Osteoblast (primary cell): ENCODE data around the gene MAGEB3. TPM values are rescaled to one million over a fixed set of nuclear protein-coding genes. Genes with fewer than 3 reads are reported as not detected.

ENCODE experiments used
- DNase-seq: peaks from one replicate; pipeline ENCODE4 v3.0.0; 2011; ENCODE audit warnings: low spot score, mixed read lengths; ENCODE audit not compliant: insufficient read length; ENCODE audit errors: missing footprints
- H2AFZ ChIP-seq: 2 replicates; pipeline ENCODE4 v1.6.0; 2011; ENCODE audit warnings: mild to moderate bottlenecking, low read length
- H3K27ac ChIP-seq: 2 replicates; pipeline ENCODE4 v1.5.1; 2011; ENCODE audit warnings: mild to moderate bottlenecking, low read depth, low read length, moderate library complexity
- H3K27me3 ChIP-seq: 2 replicates; pipeline ENCODE4 v1.6.0; 2012; ENCODE audit warnings: mild to moderate bottlenecking, control low read depth, inconsistent platforms, low read length, moderate library complexity; ENCODE audit not compliant: insufficient read depth
- H3K36me3 ChIP-seq: 2 replicates; pipeline ENCODE4 v1.5.1; 2011; ENCODE audit warnings: mild to moderate bottlenecking, low read length, control low read depth, moderate library complexity; ENCODE audit not compliant: insufficient read depth
- H3K4me1 ChIP-seq: 2 replicates; pipeline ENCODE4 v1.5.1; 2011; ENCODE audit warnings: mild to moderate bottlenecking, low read length, control low read depth, moderate library complexity; ENCODE audit not compliant: insufficient read depth
- H3K4me2 ChIP-seq: 2 replicates; pipeline ENCODE4 v1.6.0; 2011; ENCODE audit warnings: mild to moderate bottlenecking, low read length; ENCODE audit not compliant: insufficient read depth
- H3K4me3 ChIP-seq: fragments of 200-600 bp; sonication (generic); 3 replicates; pipeline ENCODE4 v1.5.1; 2012; ENCODE audit warnings: mild to moderate bottlenecking, low read length, inconsistent platforms; ENCODE audit not compliant: insufficient read depth
- H3K79me2 ChIP-seq: 2 replicates; pipeline ENCODE4 v1.6.0; 2012; ENCODE audit warnings: mild to moderate bottlenecking, low read length, control low read depth, inconsistent platforms; ENCODE audit not compliant: insufficient read depth
- H3K9me3 ChIP-seq: 2 replicates; pipeline ENCODE4 v1.5.1; 2011; ENCODE audit warnings: low read depth, low read length, control low read depth
- H4K20me1 ChIP-seq: 2 replicates; pipeline ENCODE4 v1.6.0; 2012; ENCODE audit warnings: mild to moderate bottlenecking, low read length, control low read depth; ENCODE audit not compliant: insufficient read depth
- CTCF ChIP-seq: IDR thresholded peaks from 2 replicates; pipeline ENCODE4 v1.5.1; 2011; ENCODE audit warnings: mild to moderate bottlenecking, low read depth, low read length, moderate library complexity; ENCODE audit errors: extremely low read depth
- total RNA-seq: library from RNA; depleted of rRNA; stranded (reverse); fragments of >200 nt; gene quantifications from 2 replicates; pipeline ENCODE4 v1.2.3, GENCODE V29; 2012

Gene MAGEB3
- total RNA-seq, 1 donor: not detected

DNA sequence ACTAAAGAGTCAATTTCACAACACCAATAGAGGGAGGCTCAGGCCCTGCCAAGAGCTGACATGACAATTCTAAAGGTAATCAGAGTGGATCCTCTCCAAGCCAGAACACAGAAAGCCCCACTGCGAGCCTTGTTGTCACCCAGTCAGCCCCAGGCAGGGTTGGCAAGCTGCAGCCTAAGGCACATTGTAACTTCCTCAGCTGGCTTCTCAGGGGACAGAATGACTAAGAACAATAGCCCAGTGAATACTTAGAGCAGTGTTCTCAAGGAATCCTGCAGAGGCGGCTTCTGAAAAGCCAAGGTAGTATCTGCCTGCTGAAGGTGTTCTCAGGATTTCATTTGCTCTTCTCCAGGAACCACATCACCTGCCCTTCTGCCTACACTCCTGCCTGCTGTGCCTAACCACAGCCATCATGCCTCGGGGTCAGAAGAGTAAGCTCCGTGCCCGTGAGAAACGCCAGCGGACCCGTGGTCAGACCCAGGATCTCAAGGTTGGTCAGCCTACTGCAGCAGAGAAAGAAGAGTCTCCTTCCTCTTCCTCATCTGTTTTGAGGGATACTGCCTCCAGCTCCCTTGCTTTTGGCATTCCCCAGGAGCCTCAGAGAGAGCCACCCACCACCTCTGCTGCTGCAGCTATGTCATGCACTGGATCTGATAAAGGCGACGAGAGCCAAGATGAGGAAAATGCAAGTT, 11.4 kb downstream of the MAGEB3 start, which contains the start of gene MAGEB4:
Gene MAGEB4 (plus strand): TSS at position 277 of the 692 bp plus-strand sequence. CDS start 136 bp downstream, at position 413.
- H3K27me3 ChIP-seq: no peaks in the 10 kb centered on the region
- TF ChIP-seq CTCF: no peak
- no peak within 1 kb of the TSS for H3K27ac ChIP-seq
- H4K20me1 ChIP-seq: no peaks in the 10 kb centered on the region
- H3K4me1 ChIP-seq: no peaks in the 10 kb centered on the region
- H2AFZ ChIP-seq: no peak within 1 kb of the TSS
- H3K36me3 ChIP-seq: no peaks in the 10 kb centered on the region
- H3K9me3 ChIP-seq: no peaks in the 10 kb centered on the region
- H3K79me2 ChIP-seq: no peaks in the 10 kb centered on the region
- DNase-seq: no peak
- H3K4me2 ChIP-seq: no peak within 1 kb of the TSS
- no peak within 1 kb of the TSS for H3K4me3 ChIP-seq

DNA sequence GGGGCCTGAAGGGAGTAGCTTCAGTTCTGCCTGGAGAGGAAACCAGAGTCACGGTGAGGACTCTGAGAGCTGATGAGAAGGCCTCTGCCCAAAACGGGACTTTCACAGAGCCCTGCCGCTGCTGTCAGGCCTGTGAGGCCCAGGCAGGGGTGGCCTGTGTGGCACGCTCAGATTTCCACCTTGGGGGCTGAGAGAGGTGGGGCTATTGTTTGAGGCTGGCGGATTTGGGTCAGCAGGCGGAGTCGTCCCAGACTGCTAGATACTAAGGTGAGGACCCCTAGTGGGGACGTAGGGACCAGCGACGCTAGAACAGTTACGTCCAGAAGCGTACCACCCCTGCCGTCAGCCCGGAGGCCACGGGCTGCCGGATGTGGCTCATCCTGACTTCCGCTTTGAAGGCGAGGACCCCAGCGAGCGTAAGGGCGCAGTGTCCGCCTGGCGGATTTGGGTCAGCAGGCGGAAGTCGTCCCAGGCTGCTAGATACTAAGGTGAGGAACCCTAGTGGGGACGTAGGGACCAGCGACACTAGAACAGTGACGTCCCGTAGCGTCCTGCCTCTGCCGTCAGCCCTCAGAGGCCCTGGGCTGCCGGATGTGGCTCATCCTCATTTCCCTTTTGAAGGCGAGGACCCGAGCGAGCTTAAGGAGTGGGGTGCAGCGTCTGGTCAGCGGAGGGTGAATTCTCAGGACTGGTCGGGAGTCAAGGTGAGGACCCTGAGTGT, 16.5 kb downstream of the MAGEB3 start, which contains the start of gene MAGEB1:
Gene MAGEB1 (plus strand): TSS at position 378 of the 721 bp plus-strand sequence. CDS start 3,348 bp downstream, outside the sequence.
- no peak within 1 kb of the TSS for H3K4me3 ChIP-seq
- H4K20me1 ChIP-seq: no peaks in the 10 kb centered on the region
- H3K4me1 ChIP-seq: no peaks in the 10 kb centered on the region
- H3K27me3 ChIP-seq: no peaks in the 10 kb centered on the region
- H3K79me2 ChIP-seq: no peaks in the 10 kb centered on the region
- no peaks in the 10 kb centered on the region for H3K36me3 ChIP-seq
- H3K9me3 ChIP-seq: no peaks in the 10 kb centered on the region
- H3K4me2 ChIP-seq: no peak within 1 kb of the TSS
- TF ChIP-seq CTCF: no peak
- no peak within 1 kb of the TSS for H3K27ac ChIP-seq
- no peak within 1 kb of the TSS for H2AFZ ChIP-seq
- peak; percentile 46 for DNase-seq

DNA sequence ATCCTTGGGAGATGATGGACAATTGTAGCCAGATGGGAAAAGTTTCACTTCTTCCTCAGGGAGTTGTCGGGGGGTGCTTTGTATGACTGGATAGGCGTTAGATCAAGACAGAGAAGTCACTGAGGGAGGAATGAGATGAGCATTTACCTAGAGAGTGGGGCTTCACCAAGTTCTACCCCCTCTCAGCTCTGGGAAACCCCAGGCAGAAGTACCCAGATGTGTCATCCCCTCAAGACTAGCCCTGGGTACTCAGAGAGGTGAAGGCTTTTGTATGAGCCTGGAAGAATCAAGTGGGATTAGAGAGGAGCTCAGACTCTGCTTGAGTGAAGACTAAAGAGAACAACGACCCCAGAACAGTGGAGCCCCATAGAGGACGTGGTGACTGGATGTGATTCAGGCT, 18.4 kb downstream of the MAGEB3 start:
- Histone ChIP-seq H3K4me1 (no peaks in the 10 kb centered on the region), H3K36me3 (no peaks in the 10 kb centered on the region), H3K4me3 (no peak overlapping the region), H3K4me2 (no peak overlapping the region), H3K27ac (no peak overlapping the region), H3K9me3 (no peaks in the 10 kb centered on the region), H3K79me2 (no peaks in the 10 kb centered on the region), H2AFZ (no peak overlapping the region), H4K20me1 (no peaks in the 10 kb centered on the region), H3K27me3 (no peaks in the 10 kb centered on the region)
- DNase-seq: no peak
- no peak for TF ChIP-seq CTCF

- Histone ChIP-seq H3K4me1 (no peaks in the 10 kb centered on the region), H4K20me1 (no peaks in the 10 kb centered on the region), H2AFZ (no peak overlapping the region), H3K9me3 (no peaks in the 10 kb centered on the region), H3K36me3 (no peaks in the 10 kb centered on the region), H3K27me3 (no peaks in the 10 kb centered on the region), H3K27ac (no peak overlapping the region), H3K4me2 (no peak overlapping the region), H3K79me2 (no peaks in the 10 kb centered on the region), H3K4me3 (no peak overlapping the region)
- TF ChIP-seq CTCF: no peak
- DNase-seq: no peak
Observed at GRCh38 chrX:30253257-30253656, 22.8 kb downstream of the MAGEB3 start.
